Aorta (tissue), 5 donors: ENCODE measurements around the gene MYRFL. TPM values are rescaled to one million over a fixed set of nuclear protein-coding genes. Genes with fewer than 3 reads are reported as not detected.
"Not testable (repeated sequence)": the region's sequence is repeated elsewhere in the genome, so short reads cannot be mapped to it uniquely, and the experiment has no call there.

Source experiments
- ATAC-seq: fragments of 200-7000 bp; cut with Tn5 transposase; one replicate; pipeline ENCODE4 v1.9.1; 2022; ENCODE audit warnings: moderate library complexity; ENCODE audit not compliant: low FRiP score
- DNase-seq, 2 donors: peaks; one replicate each; pipeline ENCODE4 v3.0.0-alpha.2; 2020
- H3K27ac ChIP-seq, 2 donors: one replicate each; pipeline ENCODE4 v1.5.1; 2013; ENCODE audit warnings: low read length in 2 of 2, mild to moderate bottlenecking in 2 of 2, moderate library complexity in 2 of 2, control low read depth in 1 of 2, inconsistent platforms in 1 of 2, low read depth in 1 of 2
- H3K27me3 ChIP-seq, 2 donors: one replicate each; pipeline ENCODE4 v1.6.1; 2013; ENCODE audit warnings: control low read depth in 1 of 2, low read length in 1 of 2, mild to moderate bottlenecking in 1 of 2, moderate library complexity in 1 of 2; ENCODE audit not compliant: insufficient read depth in 2 of 2, control insufficient read depth in 1 of 2
- H3K36me3 ChIP-seq, 2 donors: one replicate each; pipeline ENCODE4 v1.6.1; 2013; ENCODE audit warnings: control low read depth in 1 of 2, low read length in 1 of 2, mild to moderate bottlenecking in 1 of 2; ENCODE audit not compliant: insufficient read depth in 2 of 2, control insufficient read depth in 1 of 2
- H3K4me1 ChIP-seq, 2 donors: one replicate each; pipeline ENCODE4 v1.6.1; 2013; ENCODE audit warnings: low read length in 2 of 2, control low read depth in 1 of 2, mild to moderate bottlenecking in 1 of 2, moderate library complexity in 1 of 2; ENCODE audit not compliant: insufficient read depth in 2 of 2, control insufficient read depth in 1 of 2
- H3K4me3 ChIP-seq, 2 donors: one replicate each; pipeline ENCODE4 v1.5.1; 2013; ENCODE audit warnings: low read length in 2 of 2, control low read depth in 1 of 2, mild to moderate bottlenecking in 1 of 2
- H3K9me3 ChIP-seq: one replicate; pipeline ENCODE4 v1.6.1; 2013; ENCODE audit warnings: mild to moderate bottlenecking, low read length; ENCODE audit not compliant: control insufficient read depth
- WGBS, 2 donors: extraction: QIAGEN DNeasy Blood & Tissue Kit; methylation state at CpG; one replicate each; pipeline ENCODE4 v1.1.7; 2013; 5-methylcytosine and 5-hydroxymethylcytosine counted together
- intact Hi-C, 2 donors: fragments of 100-400 bp; cut with DNase I; formaldehyde crosslinking; loops; one replicate each; pipeline versions ENCODE4 v1.14.2 to v1.15.0; 2022
- polyA plus RNA-seq, 2 donors: library from polyadenylated mRNA; stranded (reverse); fragments of 200-250 nt; gene quantifications; one replicate each; pipeline ENCODE4 v1.2.3, GENCODE V29; 2013
- total RNA-seq, 2 donors: library from RNA; stranded (reverse); fragmentation: NEBNext Ultra II Directional; extraction: Animal tissue kit (Norgen Biotek cat#: 25700); gene quantifications; one replicate each; pipeline ENCODE4 v1.2.1, GENCODE V29; 2021
- donor health status: healthy with polysubstance abuse.
- donor health status: Bipolar disorder and iron deficiency.
- donor health status: DM: no; HTN: no; CAD: no.
- donor health status: DM: no; HTN: no; CAD: no.
- donor health status: DM: yes; HTN: yes; CAD: no.

The MYRFL gene
- total and polyA plus RNA-seq, 4 donors: 0.36 to 3.1 (median 0.58) TPM

GRCh38 chr12:69853176-69853961 lies 28.3 kb downstream of the MYRFL start:
- intact Hi-C loops, H3K4me3 ChIP-seq, H3K4me1 ChIP-seq, H3K9me3 ChIP-seq, H3K27me3 ChIP-seq, ATAC-seq, H3K36me3 ChIP-seq, H3K27ac ChIP-seq, DNase-seq: not testable (repeated sequence)
- 97% methylated on average over 49 to 61 of the region's 61 CpGs for WGBS, 2 donors

- 88 to 89% methylated on average over 4 of the region's 4 CpGs for WGBS, 2 donors
These were observed 41.7 kb downstream of the MYRFL start for GRCh38 chr12:69866698-69867097.

GRCh38 chr12:69868695-69869094 lies 43.7 kb downstream of the MYRFL start:
- intact Hi-C loops: no loop called here
- WGBS, 2 donors: 86 to 91% methylated on average over 9 of the region's 9 CpGs
- DNase-seq: no peak

More at GRCh38 chr12:69866698-69867097, 41.7 kb downstream of the MYRFL start:
- H3K27ac ChIP-seq: no peak overlapping the region
- no peaks in the 10 kb centered on the region for H3K9me3 ChIP-seq
- no peak overlapping the region for H3K4me3 ChIP-seq
- intact Hi-C loops: no loop called here
- no peak for DNase-seq
- H3K4me1 ChIP-seq: no peaks in the 10 kb centered on the region
- H3K27me3 ChIP-seq: no peaks in the 10 kb centered on the region
- H3K36me3 ChIP-seq: no peaks in the 10 kb centered on the region
- no peak for ATAC-seq

GRCh38 chr12:69872804-69873203 lies 47.8 kb downstream of the MYRFL start:
- H3K36me3 ChIP-seq: no peaks in the 10 kb centered on the region
- H3K27ac ChIP-seq: no peak overlapping the region
- no peak overlapping the region for H3K4me3 ChIP-seq
- WGBS, 2 donors: 60 to 78% methylated on average over 3 of the region's 3 CpGs
- DNase-seq (no peak), ATAC-seq (peak; percentile 60)
- intact Hi-C loops: no loop called here
- H3K4me1 ChIP-seq: no peaks in the 10 kb centered on the region
- no peaks in the 10 kb centered on the region for H3K9me3 ChIP-seq
- no peaks in the 10 kb centered on the region for H3K27me3 ChIP-seq

More at GRCh38 chr12:69868695-69869094, 43.7 kb downstream of the MYRFL start:
- no peaks in the 10 kb centered on the region for H3K9me3 ChIP-seq
- no peak for ATAC-seq
- no peak overlapping the region for H3K27ac ChIP-seq
- H3K27me3 ChIP-seq: no peaks in the 10 kb centered on the region
- H3K36me3 ChIP-seq: no peaks in the 10 kb centered on the region
- H3K4me1 ChIP-seq: no peaks in the 10 kb centered on the region
- H3K4me3 ChIP-seq: no peak overlapping the region

- Histone ChIP-seq H3K9me3 (no peaks in the 10 kb centered on the region), H3K27ac (no peak overlapping the region), H3K27me3 (no peaks in the 10 kb centered on the region), H3K4me1 (no peaks in the 10 kb centered on the region), H3K4me3 (no peak overlapping the region), H3K36me3 (no peaks in the 10 kb centered on the region)
- 65 to 71% methylated on average over 2 of the region's 2 CpGs for WGBS, 2 donors
- intact Hi-C loops: no loop called here
- DNase-seq (no peak), ATAC-seq (no peak)
These were observed 48.4 kb downstream of the MYRFL start for GRCh38 chr12:69873429-69873828.

GRCh38 chr12:69874606-69875005 lies 49.6 kb downstream of the MYRFL start:
- ATAC-seq (no peak), DNase-seq (no peak)
- Histone ChIP-seq H3K4me1 (no peaks in the 10 kb centered on the region), H3K36me3 (no peaks in the 10 kb centered on the region), H3K9me3 (no peaks in the 10 kb centered on the region), H3K27me3 (no peaks in the 10 kb centered on the region), H3K27ac (no peak overlapping the region), H3K4me3 (no peak overlapping the region)
- 19 to 24% methylated on average over 1 of the region's 1 CpG for WGBS, 2 donors
- intact Hi-C loops: loop anchor here (5.0 kb wide), 1 partner anchor 858 kb away; no protein-coding TSS in a partner anchor

GRCh38 chr12:69875416-69875935 lies 50.4 kb downstream of the MYRFL start:
- H3K36me3 ChIP-seq: no peaks in the 10 kb centered on the region
- DNase-seq (no peak), ATAC-seq (no peak)
- 83 to 89% methylated on average over 11 of the region's 11 CpGs for WGBS, 2 donors
- no peaks in the 10 kb centered on the region for H3K9me3 ChIP-seq
- no peak overlapping the region for H3K27ac ChIP-seq
- no peaks in the 10 kb centered on the region for H3K27me3 ChIP-seq
- no peaks in the 10 kb centered on the region for H3K4me1 ChIP-seq
- intact Hi-C loops: loop anchor here (5.0 kb wide), 1 partner anchor 857 kb away; no protein-coding TSS in a partner anchor
- H3K4me3 ChIP-seq: no peak overlapping the region

- H3K36me3 ChIP-seq: no peaks in the 10 kb centered on the region
- no peak overlapping the region for H3K4me3 ChIP-seq
- no peaks in the 10 kb centered on the region for H3K9me3 ChIP-seq
- ATAC-seq (peak; percentile 94), DNase-seq (peak; percentile 74 to 80)
- no peaks in the 10 kb centered on the region for H3K27me3 ChIP-seq
- intact Hi-C loops: loop anchor here (2.0 to 5.0 kb wide), 2 partner anchors 698 to 853 kb away; no protein-coding TSS in a partner anchor
- H3K27ac ChIP-seq: no peak overlapping the region
- no peaks in the 10 kb centered on the region for H3K4me1 ChIP-seq
- 24 to 25% methylated on average over 23 of the region's 23 CpGs for WGBS, 2 donors
These were observed 54.3 kb downstream of the MYRFL start for GRCh38 chr12:69879007-69879960.
